K562 (cell line): ENCODE data around the gene ABAT. TPM values are rescaled to one million over a fixed set of nuclear protein-coding genes. Genes with fewer than 3 reads are reported as not detected.

Experiments used
- ATAC-seq: fragments of 200-7000 bp; cut with Tn5 transposase; 3 replicates; pipeline ENCODE4 v1.9.1; 2020; ENCODE audit warnings: moderate library complexity
- BruUV-seq: library from RNA; stranded (reverse); fragments of 400-500 nt; replicated peaks from 2 replicates; lab custom pipeline; 2021; lab: Mats Ljungman, UMichigan
- CTCF ChIA-PET: fragments of 300-600 bp; formaldehyde crosslinking; extraction: SDS; loops from one replicate; lab custom pipeline; 2021; ENCODE audit warnings: low intra/inter-chr PET ratio; lab: Yijun Ruan, JAX
- POLR2A ChIA-PET: fragments of 300-600, 350-650 bp; sonication (Branson Sonifier 250); formaldehyde crosslinking; extraction: SDS; loops from one replicate; lab custom pipeline; 2021; ENCODE audit warnings: antibody characterized with exemption, inconsistent platforms; lab: Yijun Ruan, JAX
- DNase-seq, 4 experiments: peaks; one replicate each; pipeline versions ENCODE4 v3.0.0 to v3.0.0-alpha.2; 2011 to 2018; ENCODE audit warnings: low spot score in 3 of 4, mixed read lengths in 3 of 4; ENCODE audit errors: extremely low read depth in 1 of 4
- FAIRE-seq: peaks from 2 replicates; lab custom pipeline; 2011; peaks lifted over from hg19 to GRCh38; lab: Jason Lieb, UNC
- H2AFZ ChIP-seq: 2 replicates; pipeline ENCODE4 v1.6.0; 2011; ENCODE audit warnings: low read depth, low read length, control low read depth, inconsistent platforms
- H3K27ac ChIP-seq: fragments of 200-600 bp; 3 replicates; pipeline ENCODE4 v1.8.0; 2011; ENCODE audit warnings: low read depth, mild to moderate bottlenecking, control low read depth, inconsistent platforms, low read length, moderate library complexity, mixed read lengths; ENCODE audit errors: extremely low read depth
- H3K27me3 ChIP-seq, 2 experiments: fragments of 300-600 bp in 1 of 2; 2 replicates in 1 of 2; 3 replicates in 1 of 2; pipeline versions ENCODE4 v1.6.0 to v1.8.0; 2011; ENCODE audit warnings: inconsistent platforms in 2 of 2, low read length in 2 of 2, mild to moderate bottlenecking in 1 of 2, mixed read lengths in 1 of 2, moderate library complexity in 1 of 2; ENCODE audit not compliant: control insufficient read depth in 2 of 2, insufficient read depth in 2 of 2
- H3K36me3 ChIP-seq: fragments of 300-600 bp; 3 replicates; pipeline ENCODE4 v1.8.0; 2011; ENCODE audit warnings: mild to moderate bottlenecking, low read length, inconsistent platforms; ENCODE audit not compliant: control insufficient read depth, insufficient read depth
- H3K4me1 ChIP-seq, 2 experiments: fragments of 200-600 bp in 1 of 2; replicated peaks in 1 of 2; 2 replicates in 1 of 2; 3 replicates in 1 of 2; pipeline versions ENCODE4 v1.5.1 to v1.8.0; 2011; ENCODE audit warnings: inconsistent platforms in 2 of 2, low read length in 2 of 2, mild to moderate bottlenecking in 1 of 2, mixed read lengths in 1 of 2, moderate library complexity in 1 of 2; ENCODE audit not compliant: control insufficient read depth in 2 of 2, insufficient read depth in 2 of 2
- H3K4me2 ChIP-seq: 2 replicates; pipeline ENCODE4 v1.6.1; 2011; ENCODE audit warnings: low read length, control low read depth, inconsistent platforms, mixed read lengths; ENCODE audit not compliant: insufficient read depth
- H3K4me3 ChIP-seq: fragments of 200-600 bp; sonication (generic), shearing (Covaris generic); 2 replicates; pipeline ENCODE4 v1.5.1; 2016; ENCODE audit warnings: control low read depth, inconsistent platforms
- H3K79me2 ChIP-seq: fragments of 200-600 bp; 3 replicates; pipeline ENCODE4 v1.8.0; 2011; ENCODE audit warnings: low read length, inconsistent platforms; ENCODE audit not compliant: control insufficient read depth, insufficient read depth
- H3K9ac ChIP-seq, 2 experiments: 2 replicates each; pipeline versions ENCODE4 v1.6.0 to v1.6.1; 2011; ENCODE audit warnings: low read depth in 2 of 2, low read length in 2 of 2, control low read depth in 1 of 2, inconsistent platforms in 1 of 2, mild to moderate bottlenecking in 1 of 2, mixed read lengths in 1 of 2; ENCODE audit not compliant: insufficient read depth in 1 of 2
- H3K9me1 ChIP-seq: one replicate; pipeline ENCODE4 v1.6.0; 2011; ENCODE audit warnings: inconsistent platforms, mild to moderate bottlenecking, low read length, moderate library complexity; ENCODE audit not compliant: control insufficient read depth, insufficient read depth
- H3K9me3 ChIP-seq: replicated peaks from 2 replicates; pipeline ENCODE4 v1.5.1; 2011; ENCODE audit warnings: low read depth, low read length, inconsistent platforms; ENCODE audit not compliant: control insufficient read depth, insufficient read depth
- H4K20me1 ChIP-seq: replicated peaks from 2 replicates; pipeline ENCODE4 v1.6.1; 2011; ENCODE audit warnings: low read length, inconsistent platforms, mixed read lengths; ENCODE audit not compliant: control insufficient read depth, insufficient read depth
- ARID1B ChIP-seq: fragments of 450-650 bp; IDR thresholded peaks from 2 replicates; pipeline ENCODE4 v1.6.1; 2016; ENCODE audit warnings: antibody characterized with exemption, mild to moderate bottlenecking, inconsistent platforms
- CREB3L1 ChIP-seq: fragments of 450-650 bp; IDR thresholded peaks from 2 replicates; pipeline ENCODE4 v1.6.1; 2014; ENCODE audit warnings: low read depth, mild to moderate bottlenecking, moderate library complexity, borderline replicate concordance
- CTCF ChIP-seq, 3 experiments: IDR thresholded peaks in 2 of 3; conservative IDR thresholded peaks in 1 of 3; 2 replicates each; pipeline ENCODE4 v1.5.1; 2011 to 2012; ENCODE audit warnings: low read length in 3 of 3, mild to moderate bottlenecking in 3 of 3, control low read depth in 2 of 3, improper control_type of control experiment in 1 of 3, inconsistent platforms in 1 of 3, low read depth in 1 of 3, mixed read lengths in 1 of 3, moderate library complexity in 1 of 3; ENCODE audit not compliant: insufficient read depth in 2 of 3
- EP300 ChIP-seq: IDR thresholded peaks from 2 replicates; pipeline ENCODE4 v1.6.1; 2012; ENCODE audit warnings: low read length, improper control_type of control experiment
- HOXB6 ChIP-seq: fragments of 250-450 bp; sonication (Bioruptor Pico); IDR thresholded peaks from 2 replicates; pipeline ENCODE4 v1.5.1; 2022; ENCODE audit warnings: mild to moderate bottlenecking, borderline replicate concordance
- JUN ChIP-seq, 2 experiments: sonication (generic) in 1 of 2; formaldehyde crosslinking in 1 of 2; IDR thresholded peaks; 2 replicates each; pipeline versions ENCODE4 v1.6.1 to v1.8.0; 2012 to 2022; ENCODE audit warnings: borderline replicate concordance in 2 of 2, mild to moderate bottlenecking in 2 of 2, improper control_type of control experiment in 1 of 2, low read depth in 1 of 2, low read length in 1 of 2, missing genetic modification reagents in 1 of 2
- MBD1 ChIP-seq: fragments of 250-450 bp; sonication (Bioruptor Pico); IDR thresholded peaks from 2 replicates; pipeline ENCODE4 v1.8.0; 2022; ENCODE audit warnings: inconsistent platforms
- MCM5 ChIP-seq: fragments of 450-650 bp; IDR thresholded peaks from 2 replicates; pipeline ENCODE4 v1.6.1; 2016; ENCODE audit warnings: low read depth
- MED1 ChIP-seq: sonication (generic); formaldehyde crosslinking; IDR thresholded peaks from 2 replicates; pipeline ENCODE4 v1.8.1; 2023; ENCODE audit warnings: missing genetic modification reagents, borderline replicate concordance
- NBN ChIP-seq: fragments of 450-650 bp; IDR thresholded peaks from 2 replicates; pipeline ENCODE4 v1.6.1; 2016; ENCODE audit warnings: low read depth, mild to moderate bottlenecking
- POLR2G ChIP-seq: fragments of 200-400 bp; formaldehyde crosslinking; IDR thresholded peaks from 2 replicates; pipeline ENCODE4 v1.6.1; 2017; ENCODE audit warnings: low read depth, mild to moderate bottlenecking, antibody characterized with exemption, low read length, moderate library complexity
- PTTG1 ChIP-seq: fragments of 450-650 bp; IDR thresholded peaks from 2 replicates; pipeline ENCODE4 v1.6.1; 2016; ENCODE audit warnings: low read depth, mild to moderate bottlenecking, missing genetic modification characterization, missing compliant biosample characterization
- TBL1XR1 ChIP-seq, 2 experiments: IDR thresholded peaks; 2 replicates each; pipeline ENCODE4 v1.6.1; 2012; ENCODE audit warnings: improper control_type of control experiment in 2 of 2, low read length in 2 of 2, mild to moderate bottlenecking in 1 of 2
- THRAP3 ChIP-seq: fragments of 450-650 bp; IDR thresholded peaks from 2 replicates; pipeline ENCODE4 v1.6.1; 2016; ENCODE audit warnings: mild to moderate bottlenecking, inconsistent platforms, borderline replicate concordance
- TSC22D4 ChIP-seq: fragments of 450-650 bp; IDR thresholded peaks from 2 replicates; pipeline ENCODE4 v1.6.1; 2016; ENCODE audit warnings: missing genetic modification characterization, missing biosample characterization, control low read depth
- XRCC5 ChIP-seq: fragments of 200-400 bp; formaldehyde crosslinking; IDR thresholded peaks from 2 replicates; pipeline ENCODE4 v1.6.1; 2017; ENCODE audit warnings: low read depth, mild to moderate bottlenecking, low read length
- ZNF830 ChIP-seq: fragments of 250-450 bp; sonication (Bioruptor Pico); IDR thresholded peaks from 2 replicates; pipeline ENCODE4 v1.5.0; 2021; ENCODE audit warnings: mild to moderate bottlenecking
- WGBS: fragments of 100-300 bp; shearing (Covaris generic); methylation state at CpG from one replicate; pipeline ENCODE4 v1.1.6; 2016; ENCODE audit warnings: low coverage, mixed read lengths; ENCODE audit not compliant: insufficient coverage; ENCODE audit errors: missing lambda C conversion rate; 5-methylcytosine and 5-hydroxymethylcytosine counted together
- in situ Hi-C: fragments of 300-500 bp; cut with MboI; formaldehyde crosslinking; loops from 4 replicates; pipeline ENCODE4 v1.15.0; 2018; ENCODE audit warnings: inconsistent platforms, mixed read lengths
- intact Hi-C: fragments of 100-400 bp; cut with micrococcal nuclease; formaldehyde crosslinking; loops from 2 replicates; pipeline ENCODE4 v1.14.2; 2022
- polyA plus RNA-seq, 8 experiments: library from polyadenylated mRNA; depleted of rRNA in 4 of 8; stranded (reverse) in 5 of 8; unstranded in 3 of 8; fragments of >200 nt; fragmentation: Nextera tagmentation in 2 of 8; fragmentation: Illumina TruSeq in 1 of 8; extraction: Ambion mirVana in 2 of 8; extraction: Trizol in 1 of 8; gene quantifications; 2 replicates each; pipeline versions ENCODE4 v1.2.1 to v1.2.3, GENCODE V29; 2011 to 2014; ENCODE audit warnings: inconsistent platforms in 1 of 8, missing spikeins in 1 of 8
- total RNA-seq, 7 experiments: library from RNA; depleted of rRNA in 6 of 7; stranded (reverse); fragments of >200 nt in 6 of 7; fragmentation: Illumina TruSeq in 2 of 7; extraction: Trizol in 2 of 7; gene quantifications; 2 replicates each; pipeline versions ENCODE4 v1.2.1 to v1.2.3, GENCODE V29; 2011 to 2021; ENCODE audit warnings: low replicate concordance in 1 of 7

Gene ABAT
- total and polyA plus RNA-seq, 9 of the 15 experiments (the other 6 are each of a cell fraction or from before 2014, with no cell fraction given) = 0.01 to 0.49 (median 0.10) TPM

- POLR2A ChIA-PET = interaction anchor here (0.8 kb wide), 1 partner anchor 146 kb away, joined by 3 read pairs; no protein-coding TSS in a partner anchor
- Histone ChIP-seq H3K27ac (no peak overlapping the region), H3K9me3 (no peaks in the 10 kb centered on the region; the same call in 1 of the 2 replicates), H3K79me2 (no peaks in the 10 kb centered on the region), H3K4me1 (peaks cover 0 to 7% of the 10 kb centered on the region in 2 experiments; a peak in 4 of 5 replicates), H3K4me3 (no peak overlapping the region), H4K20me1 (peaks cover 18% of the 10 kb centered on the region; the same call in 1 of the 2 replicates), H3K4me2 (no peak overlapping the region), H3K36me3 (no peaks in the 10 kb centered on the region), H3K27me3 (peaks cover 24 to 38% of the 10 kb centered on the region in 2 experiments; a peak in 4 of 5 replicates), H2AFZ (no peak overlapping the region), H3K9ac (no peak overlapping the region), H3K9me1 (no peaks in the 10 kb centered on the region)
- in situ Hi-C loops (no loop called here), intact Hi-C loops (no loop called here)
- BruUV-seq = no TSS peak
- DNase-seq (no peak), ATAC-seq (no peak), FAIRE-seq (no peak)
- TF ChIP-seq HOXB6 = no peak
- no peak for TF ChIP-seq ARID1B
- TF ChIP-seq THRAP3 = no peak
- no peak for TF ChIP-seq ZNF830 (CRISPR knock-in tag)
- TF ChIP-seq MBD1 = no peak
- no peak for TF ChIP-seq NBN
- no peak for TF ChIP-seq PTTG1 (tag)
- TF ChIP-seq CTCF (IDR thresholded peaks at IDR 0.05 in 2 of 3, conservative IDR thresholded peaks at IDR 0.05 in 1 of 3; ENCODE audit: insufficient read depth in 2 of 3, low read depth in 1 of 3, low read length in 3 of 3) = no peak
- no peak for TF ChIP-seq MCM5
- no peak for TF ChIP-seq CREB3L1
- TF ChIP-seq MED1 = no peak
- no peak for TF ChIP-seq TSC22D4 (tag)
- no peak for TF ChIP-seq JUN (IDR thresholded peaks at IDR 0.05; ENCODE audit: borderline replicate concordance, low read depth, low read length)
- no peak for TF ChIP-seq JUN (CRISPR knock-in tag; IDR thresholded peaks at IDR 0.05; ENCODE audit: borderline replicate concordance)
- TF ChIP-seq TBL1XR1 (IDR thresholded peaks at IDR 0.05; ENCODE audit: low read length in 2 of 2) = no peak
- TF ChIP-seq XRCC5 = no peak
- no peak for TF ChIP-seq EP300
- TF ChIP-seq POLR2G = no peak
- CTCF ChIA-PET = no interaction called here
- WGBS = 0% methylated on average over 2 of the region's 2 CpGs
Measured at GRCh38 chr16:8679151-8679550, 4.7 kb downstream of the ABAT start.
